ENCODE results near the gene PCDHA10. TPM values are rescaled to one million over a fixed set of nuclear protein-coding genes. Genes with fewer than 3 reads are reported as not detected.
"Not testable (repeated sequence)": the region's sequence is repeated elsewhere in the genome, so short reads cannot be mapped to it uniquely, and the experiment has no call there.

The PCDHA10 gene
- polyA plus RNA-seq, 3 donors: 0.11 to 0.17 TPM; not detected in 1

- 38 to 39% (median 38%) methylated on average over 80 of the region's 80 CpGs for WGBS, 3 donors
- not testable (repeated sequence) for H3K27ac ChIP-seq (ENCODE audit: low read depth, low read length)
These were observed 21.0 kb downstream of the PCDHA10 start for GRCh38 chr5:140876541-140877261.

GRCh38 chr5:140877262-140877581, 21.5 kb downstream of the PCDHA10 start:
- 43 to 44% (median 44%) methylated on average over 26 to 37 of the region's 37 CpGs for WGBS, 3 donors
- no peak overlapping the region for H3K27ac ChIP-seq (ENCODE audit: low read depth, low read length)

GRCh38 chr5:140881889-140882590, 26.3 kb downstream of the PCDHA10 start, which contains the start of gene PCDHA13:
Gene PCDHA13 (plus strand): TSS chr5:140882124. CDS start chr5:140882269, 145 bp downstream.
- WGBS, 3 donors: 9 to 11% (median 10%) methylated on average over 31 to 33 of the region's 35 CpGs
- H3K27ac ChIP-seq (ENCODE audit: low read depth, low read length): no peak within 1 kb of the TSS

- no peak overlapping the region for H3K27ac ChIP-seq (ENCODE audit: low read depth, low read length)
- 12 to 16% (median 14%) methylated on average over 12 of the region's 12 CpGs for WGBS, 3 donors
These were observed 26.8 kb downstream of the PCDHA10 start for GRCh38 chr5:140882591-140882899.

GRCh38 chr5:140883373-140883772, 27.7 kb downstream of the PCDHA10 start:
- no peak overlapping the region for H3K27ac ChIP-seq (ENCODE audit: low read depth, low read length)
- 37 to 42% (median 38%) methylated on average over 41 of the region's 41 CpGs for WGBS, 3 donors

GRCh38 chr5:140883927-140884697, 28.4 kb downstream of the PCDHA10 start:
- 30 to 41% (median 33%) methylated on average over 67 to 79 of the region's 79 CpGs for WGBS, 3 donors
- no peak overlapping the region for H3K27ac ChIP-seq (ENCODE audit: low read depth, low read length)

- H3K27ac ChIP-seq (ENCODE audit: low read depth, low read length): no peak overlapping the region
- 70 to 85% (median 80%) methylated on average over 1 of the region's 1 CpG for WGBS, 3 donors
These were observed 60.6 kb downstream of the PCDHA10 start for GRCh38 chr5:140916325-140916724.

Other genes starting within 250 kb of the PCDHA10 start
- 100 to 1,000 TPM in 1 of 3 donors, 10 to 100 TPM in 2; 14.1 to 162 (median 73.4) TPM for gene CD14, start 222.7 kb upstream of the PCDHA10 start, polyA plus RNA-seq
- gene TMCO6, start 216.4 kb upstream of the PCDHA10 start, polyA plus RNA-seq: 10 to 100 TPM; 12.6 to 18.7 (median 17.5) TPM
- 100 to 1,000 TPM in 2 of 3 donors, 10 to 100 TPM in 1; 89.9 to 200 (median 187) TPM for gene NDUFA2, start 208.3 kb upstream of the PCDHA10 start, polyA plus RNA-seq
- 10 to 100 TPM; 39.8 to 70.2 (median 65.8) TPM for gene IK, start 208.1 kb upstream of the PCDHA10 start, polyA plus RNA-seq
- gene WDR55, start 191.0 kb upstream of the PCDHA10 start, polyA plus RNA-seq: 10 to 100 TPM; 12.1 to 16.9 (median 15.7) TPM
- 1 to 10 TPM in 1 of 3 donors, under 1 TPM in 2; 0.68 to 1.4 (median 0.79) TPM for gene DND1, start 182.3 kb upstream of the PCDHA10 start, polyA plus RNA-seq
- gene HARS1, start 164.5 kb upstream of the PCDHA10 start, polyA plus RNA-seq: 10 to 100 TPM; 34.8 to 46.7 (median 44.6) TPM
- 10 to 100 TPM; 12.0 to 14.5 (median 12.1) TPM for gene HARS2, start 164.4 kb upstream of the PCDHA10 start, polyA plus RNA-seq
- gene ZMAT2, start 155.4 kb upstream of the PCDHA10 start, polyA plus RNA-seq: 10 to 100 TPM; 26.8 to 91.7 (median 67.9) TPM
- gene PCDHA1, start 69.8 kb upstream of the PCDHA10 start, polyA plus RNA-seq: under 1 TPM in 2 of 3 donors, not detected in 1; 0.03 to 0.11 TPM
- gene PCDHA2, start 61.0 kb upstream of the PCDHA10 start, polyA plus RNA-seq: under 1 TPM in 2 of 3 donors, not detected in 1; 0.03 to 0.09 TPM
- gene PCDHA3, start 54.8 kb upstream of the PCDHA10 start, polyA plus RNA-seq: under 1 TPM; 0.11 to 0.52 (median 0.12) TPM
- gene PCDHA4, start 48.8 kb upstream of the PCDHA10 start, polyA plus RNA-seq: 1 to 10 TPM in 1 of 3 donors, under 1 TPM in 2; under 0.01 to 1.7 (median 0.04) TPM
- gene PCDHA5, start 34.3 kb upstream of the PCDHA10 start, polyA plus RNA-seq: under 1 TPM; 0.06 to 0.13 (median 0.11) TPM
- under 1 TPM in 2 of 3 donors, not detected in 1; 0.10 to 0.49 TPM for gene PCDHA6, start 27.9 kb upstream of the PCDHA10 start, polyA plus RNA-seq
- gene PCDHA7, start 21.6 kb upstream of the PCDHA10 start, polyA plus RNA-seq: under 1 TPM; 0.10 to 0.22 (median 0.14) TPM
- under 1 TPM in 2 of 3 donors, not detected in 1; 0.01 to 0.07 TPM for gene PCDHA8, start 14.7 kb upstream of the PCDHA10 start, polyA plus RNA-seq
- gene PCDHA9, start 7.5 kb upstream of the PCDHA10 start, polyA plus RNA-seq: under 1 TPM in 1 of 3 donors, not detected in 2; 0.02 TPM
- under 1 TPM in 2 of 3 donors, not detected in 1; 0.03 to 0.15 TPM for gene PCDHA11, start 13.1 kb downstream of the PCDHA10 start, polyA plus RNA-seq
- gene PCDHA12, start 19.4 kb downstream of the PCDHA10 start, polyA plus RNA-seq: under 1 TPM in 2 of 3 donors, not detected in 1; 0.03 to 0.21 TPM
- gene PCDHA13, start 26.2 kb downstream of the PCDHA10 start, polyA plus RNA-seq: under 1 TPM; 0.11 to 0.25 (median 0.16) TPM
- gene PCDHAC1, start 70.4 kb downstream of the PCDHA10 start, polyA plus RNA-seq: under 1 TPM in 2 of 3 donors, not detected in 1; 0.03 to 0.28 TPM
- under 1 TPM; 0.11 to 0.28 (median 0.25) TPM for gene PCDHAC2, start 110.6 kb downstream of the PCDHA10 start, polyA plus RNA-seq
- gene PCDHB1, start 195.5 kb downstream of the PCDHA10 start, polyA plus RNA-seq: under 1 TPM in 1 of 3 donors, not detected in 2; 0.05 TPM
- 1 to 10 TPM in 1 of 3 donors, under 1 TPM in 2; 0.74 to 3.2 (median 0.79) TPM for gene PCDHB2, start 238.7 kb downstream of the PCDHA10 start, polyA plus RNA-seq
- 1 to 10 TPM in 1 of 3 donors, under 1 TPM in 2; 0.48 to 1.4 (median 0.90) TPM for gene PCDHB3, start 244.6 kb downstream of the PCDHA10 start, polyA plus RNA-seq

Measured in adipose tissue (tissue), 3 donors.